HepG2 (cell line): ENCODE measurements around the gene HNRNPR. TPM values are rescaled to one million over a fixed set of nuclear protein-coding genes. Genes with fewer than 3 reads are reported as not detected.

Experiments used
- ATAC-seq: fragments of 200-7000 bp; cut with Tn5 transposase; 3 replicates; pipeline ENCODE4 v1.9.1; 2020; ENCODE audit warnings: mild to moderate bottlenecking, moderate library complexity
- BruUV-seq: library from RNA; stranded (reverse); fragments of 400-500 nt; replicated peaks from 2 replicates; lab custom pipeline; 2021; lab: Mats Ljungman, UMichigan
- CTCF ChIA-PET: fragments of 300-600 bp; formaldehyde crosslinking; extraction: SDS; loops from one replicate; lab custom pipeline; 2021; ENCODE audit warnings: low total read pairs, inconsistent platforms, low intra/inter-chr PET ratio; lab: Yijun Ruan, JAX
- POLR2A ChIA-PET: fragments of 350-600 bp; sonication (Branson Sonifier 250); formaldehyde crosslinking; loops from one replicate; lab custom pipeline; 2020; ENCODE audit warnings: antibody characterized with exemption, inconsistent platforms; lab: Yijun Ruan, JAX
- DNase-seq: peaks from one replicate; pipeline ENCODE4 v3.0.0-alpha.2; 2015; ENCODE audit warnings: low spot score
- FAIRE-seq: peaks from 3 replicates; lab custom pipeline; 2011; peaks lifted over from hg19 to GRCh38; lab: Jason Lieb, UNC
- H2AFZ ChIP-seq: one replicate; pipeline ENCODE4 v1.6.1; 2011; ENCODE audit warnings: low read length, inconsistent platforms
- H3K27ac ChIP-seq: fragments of 300-600 bp; 3 replicates; pipeline ENCODE4 v1.8.0; 2011; ENCODE audit warnings: mixed run types, mild to moderate bottlenecking, mixed read lengths, low read length, inconsistent platforms; ENCODE audit not compliant: insufficient read depth; ENCODE audit errors: extremely low read length
- H3K27me3 ChIP-seq, 2 experiments: fragments of 200-600 bp in 1 of 2; 2 replicates in 1 of 2; 3 replicates in 1 of 2; pipeline versions ENCODE4 v1.6.0 to v1.8.0; 2011; ENCODE audit warnings: low read length in 2 of 2, mild to moderate bottlenecking in 2 of 2, moderate library complexity in 2 of 2, inconsistent platforms in 1 of 2; ENCODE audit not compliant: insufficient read depth in 2 of 2, control insufficient read depth in 1 of 2
- H3K36me3 ChIP-seq, 2 experiments: fragments of 200-600 bp in 1 of 2; replicated peaks in 1 of 2; 2 replicates in 1 of 2; 3 replicates in 1 of 2; pipeline versions ENCODE4 v1.5.1 to v1.8.0; 2011; ENCODE audit warnings: low read length in 2 of 2, inconsistent platforms in 1 of 2; ENCODE audit not compliant: insufficient read depth in 2 of 2, control insufficient read depth in 1 of 2
- H3K4me1 ChIP-seq: 2 replicates; pipeline ENCODE4 v1.5.1; 2012; ENCODE audit warnings: low read length, inconsistent platforms; ENCODE audit not compliant: insufficient read depth
- H3K4me2 ChIP-seq: 2 replicates; pipeline ENCODE4 v1.6.0; 2011; ENCODE audit warnings: low read depth, low read length, inconsistent platforms
- H3K4me3 ChIP-seq, 3 experiments: fragments of 200-600 bp in 1 of 3; sonication (generic), shearing (Covaris generic) in 1 of 3; replicated peaks in 1 of 3; 2 replicates each; pipeline ENCODE4 v1.5.1; 2011 to 2016; ENCODE audit warnings: low read length in 3 of 3, inconsistent platforms in 2 of 3, low read depth in 2 of 3, mild to moderate bottlenecking in 2 of 3, control low read depth in 1 of 3, mixed read lengths in 1 of 3; ENCODE audit not compliant: insufficient read depth in 1 of 3
- H3K79me2 ChIP-seq: one replicate; pipeline ENCODE4 v1.6.1; 2011; ENCODE audit warnings: low read length, inconsistent platforms; ENCODE audit not compliant: insufficient read depth
- H3K9ac ChIP-seq: 2 replicates; pipeline ENCODE4 v1.6.0; 2011; ENCODE audit warnings: mild to moderate bottlenecking, low read depth, low read length, inconsistent platforms; ENCODE audit not compliant: insufficient read depth
- H3K9me3 ChIP-seq: 2 replicates; pipeline ENCODE4 v1.5.1; 2012; ENCODE audit warnings: mild to moderate bottlenecking, low read length
- H4K20me1 ChIP-seq: 2 replicates; pipeline ENCODE4 v1.6.0; 2011; ENCODE audit warnings: inconsistent platforms, mild to moderate bottlenecking, low read length, moderate library complexity; ENCODE audit not compliant: insufficient read depth
- JDP2 ChIP-seq: sonication (generic); formaldehyde crosslinking; IDR thresholded peaks from 2 replicates; pipeline ENCODE4 v1.8.1; 2022; ENCODE audit warnings: missing genetic modification reagents, borderline replicate concordance
- NPAS2 ChIP-seq: sonication (generic); formaldehyde crosslinking; IDR thresholded peaks from 2 replicates; pipeline ENCODE4 v1.8.0; 2022; ENCODE audit warnings: mild to moderate bottlenecking, missing genetic modification reagents, borderline replicate concordance
- ZKSCAN1 ChIP-seq: fragments of 150-350 bp; IDR thresholded peaks from 2 replicates; pipeline ENCODE4 v1.6.1; 2014; ENCODE audit warnings: low read length
- ZNF263 ChIP-seq: sonication (generic); formaldehyde crosslinking; IDR thresholded peaks from 2 replicates; pipeline ENCODE4 v1.4.0; 2020; ENCODE audit warnings: missing genetic modification reagents
- ZSCAN9 ChIP-seq: IDR thresholded peaks from 2 replicates; pipeline ENCODE4 v1.6.1; 2016; ENCODE audit warnings: borderline replicate concordance
- WGBS: methylation state at CpG from one replicate; pipeline ENCODE4 v1.1.6; 2017; ENCODE audit warnings: low lambda C conversion rate; 5-methylcytosine and 5-hydroxymethylcytosine counted together
- in situ Hi-C: cut with HindIII; loops from 2 replicates; pipeline ENCODE4 v1.10.0; 2017; ENCODE audit warnings: low pct_unique_long_range_greater_than_20kb; ENCODE audit not compliant: extremely low pct_ligation_motif_present
- intact Hi-C: fragments of 100-400 bp; cut with micrococcal nuclease; formaldehyde crosslinking; loops from one replicate; pipeline ENCODE4 v1.10.0; 2022; ENCODE audit not compliant: unreplicated experiment
- polyA plus RNA-seq, 8 experiments: library from polyadenylated mRNA; depleted of rRNA in 3 of 8; stranded (reverse) in 7 of 8; unstranded in 1 of 8; fragments of >200 nt; fragmentation: Illumina TruSeq in 4 of 8; extraction: Trizol in 4 of 8; gene quantifications; 2 replicates each; pipeline versions ENCODE4 v1.2.1 to v1.2.3, GENCODE V29; 2011 to 2016; ENCODE audit warnings: low read depth in 4 of 8, missing spikeins in 1 of 8, mixed read lengths in 1 of 8; ENCODE audit not compliant: insufficient read depth in 1 of 8
- total RNA-seq, 5 experiments: library from RNA; depleted of rRNA; stranded (reverse); fragments of >200 nt; fragmentation: Illumina TruSeq; extraction: Trizol; gene quantifications; 2 replicates each; pipeline ENCODE4 v1.2.3, GENCODE V29; 2016; ENCODE audit warnings: low read depth in 1 of 5

HNRNPR gene
- total and polyA plus RNA-seq, 2 of the 13 experiments (the other 11 are each of a cell fraction or from before 2014, with no cell fraction given) = 133 to 216 TPM

DNA sequence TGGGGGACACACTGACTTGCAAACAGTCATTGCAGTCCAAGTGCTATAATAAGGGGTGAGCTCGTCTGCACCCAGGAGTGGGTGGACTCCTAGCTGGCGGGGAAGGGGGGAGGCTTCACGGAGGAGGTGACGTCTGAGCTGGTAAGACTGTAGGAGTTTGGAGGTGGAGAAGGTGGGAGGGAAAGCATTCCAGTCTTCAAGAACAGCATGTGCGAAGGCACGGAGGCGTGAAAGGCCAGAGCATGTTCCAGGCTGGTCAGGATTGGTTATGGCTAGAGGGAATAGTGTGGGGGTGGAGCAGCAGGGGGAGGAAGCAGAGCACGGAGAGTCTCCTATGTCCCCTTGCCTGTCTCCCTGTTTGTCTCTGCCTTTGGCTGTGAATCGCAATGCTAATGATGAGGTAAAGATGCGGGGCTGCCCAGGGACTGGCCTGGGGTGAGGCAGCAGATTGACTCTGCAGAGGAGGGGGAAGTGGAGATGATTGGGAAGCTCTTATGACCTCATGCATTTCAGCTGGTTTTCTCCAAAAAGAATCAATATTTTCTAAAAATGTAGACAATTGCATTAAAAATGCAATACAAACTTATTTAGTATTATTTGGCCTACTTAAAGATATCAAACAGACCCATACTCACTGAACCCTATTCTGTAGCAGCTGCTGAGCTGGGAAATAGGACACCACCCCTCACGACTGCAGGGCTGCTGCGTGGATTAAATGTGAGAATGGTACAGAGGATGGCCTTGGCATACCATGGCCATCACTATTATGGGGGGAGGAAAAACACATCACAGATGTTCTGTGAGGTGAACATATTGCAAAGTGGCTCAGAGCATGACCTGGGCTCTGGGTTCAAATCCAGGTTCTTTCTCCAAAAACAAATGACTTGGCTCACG, 28.1 kb upstream of the HNRNPR start:
- no TSS peak for BruUV-seq
- H3K9ac ChIP-seq = no peak overlapping the region
- TF ChIP-seq ZSCAN9 (CRISPR knock-in tag) (no peak), ZNF263 (CRISPR knock-in tag) (0 out of 2 replicates have a peak, but pooled peaks have one; percentile 23), NPAS2 (CRISPR knock-in tag) (no peak)
- CTCF ChIA-PET = no interaction called here
- POLR2A ChIA-PET = interaction anchor here (0.6 kb wide), 1 partner anchor 159 kb away, joined by 3 read pairs; the partner anchor contains the start of gene E2F2
- intact Hi-C loops (no loop called here), in situ Hi-C loops (no loop called here)
- no peak overlapping the region for H3K4me3 ChIP-seq
- FAIRE-seq = no peak
- H3K9me3 ChIP-seq = no peaks in the 10 kb centered on the region
- peaks cover 53% of the 10 kb centered on the region for H3K4me1 ChIP-seq
- WGBS = 90% methylated on average over 13 of the region's 13 CpGs
- H3K36me3 ChIP-seq = no peaks in the 10 kb centered on the region
- no peak for ATAC-seq
- H3K27ac ChIP-seq = no peak overlapping the region
- no peaks in the 10 kb centered on the region for H4K20me1 ChIP-seq
- peaks cover 22% of the 10 kb centered on the region for H3K79me2 ChIP-seq
- no peak overlapping the region for H2AFZ ChIP-seq
- no peaks in the 10 kb centered on the region; a peak in 1 of 5 replicates for H3K27me3 ChIP-seq
- no peak for DNase-seq
- no peak overlapping the region for H3K4me2 ChIP-seq

DNA sequence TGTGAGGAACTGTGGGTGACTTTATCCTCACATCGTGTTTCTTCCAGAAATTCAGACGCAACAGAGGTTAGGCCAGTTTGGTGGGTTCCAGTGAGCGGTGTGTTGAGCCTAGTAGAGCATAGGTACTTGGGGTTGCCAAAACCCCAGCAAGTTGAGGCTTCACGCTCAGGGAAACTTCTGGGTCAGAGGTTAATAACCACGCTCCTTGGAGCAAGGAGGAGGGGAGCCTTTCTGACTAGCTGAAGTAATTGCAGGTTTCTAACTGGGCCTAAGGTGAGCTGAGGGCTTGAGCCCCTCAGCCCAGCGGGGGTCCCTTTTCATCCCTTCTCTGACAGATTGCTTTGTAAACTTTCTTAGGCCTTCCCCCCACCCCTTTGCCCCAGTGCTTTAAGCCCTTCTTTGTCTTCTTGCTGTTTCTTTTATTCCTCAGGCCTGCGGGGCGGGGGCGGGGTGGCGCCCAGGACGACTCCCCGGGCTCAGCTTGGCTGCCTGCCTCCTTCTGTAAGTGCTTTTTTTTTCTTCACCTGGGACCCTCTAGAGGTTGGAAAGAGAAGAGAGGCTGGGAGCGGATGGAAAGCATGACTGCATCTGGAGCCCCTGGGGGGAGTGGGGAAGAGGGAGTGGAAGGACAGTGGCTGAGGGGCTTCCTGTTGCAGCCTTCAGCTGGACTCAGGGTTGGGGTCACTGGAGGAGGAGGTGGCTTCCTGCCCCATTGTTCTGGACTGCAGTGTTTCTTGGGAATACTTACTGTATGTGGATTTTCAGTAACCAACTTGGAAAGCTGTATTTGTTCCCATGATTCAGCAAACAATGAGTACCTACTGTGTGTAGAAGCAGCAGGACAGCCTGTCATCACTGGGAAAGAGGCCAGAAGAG, 26.9 kb upstream of the HNRNPR start:
- no peaks in the 10 kb centered on the region; a peak in 1 of 5 replicates for H3K27me3 ChIP-seq
- 85% methylated on average over 11 of the region's 13 CpGs for WGBS
- peaks cover 53% of the 10 kb centered on the region for H3K4me1 ChIP-seq
- peak overlapping the region; percentile 96; the same call in 1 of the 2 replicates for H3K9ac ChIP-seq
- POLR2A ChIA-PET = no interaction called here
- DNase-seq (no peak), ATAC-seq (no peak), FAIRE-seq (no peak)
- in situ Hi-C loops (no loop called here), intact Hi-C loops (no loop called here)
- no peaks in the 10 kb centered on the region for H3K9me3 ChIP-seq
- H3K4me2 ChIP-seq = peak overlapping the region; percentile 97
- H3K27ac ChIP-seq = no peak overlapping the region
- no TSS peak for BruUV-seq
- H2AFZ ChIP-seq = no peak overlapping the region
- TF ChIP-seq ZKSCAN1 (peak; percentile 66; the same call in 1 of the 2 replicates), JDP2 (no peak)
- H4K20me1 ChIP-seq = no peaks in the 10 kb centered on the region
- H3K36me3 ChIP-seq = no peaks in the 10 kb centered on the region
- H3K4me3 ChIP-seq = no peak overlapping the region
- H3K79me2 ChIP-seq = peaks cover 29% of the 10 kb centered on the region
- CTCF ChIA-PET = no interaction called here
